G401.6 (cell line): ENCODE results near the gene IQCE.

Experiments
- FAIRE-seq: peaks from 2 replicates; lab custom pipeline; 2012; peaks lifted over from hg19 to GRCh38; lab: Jason Lieb, UNC

IQCE gene

DNA sequence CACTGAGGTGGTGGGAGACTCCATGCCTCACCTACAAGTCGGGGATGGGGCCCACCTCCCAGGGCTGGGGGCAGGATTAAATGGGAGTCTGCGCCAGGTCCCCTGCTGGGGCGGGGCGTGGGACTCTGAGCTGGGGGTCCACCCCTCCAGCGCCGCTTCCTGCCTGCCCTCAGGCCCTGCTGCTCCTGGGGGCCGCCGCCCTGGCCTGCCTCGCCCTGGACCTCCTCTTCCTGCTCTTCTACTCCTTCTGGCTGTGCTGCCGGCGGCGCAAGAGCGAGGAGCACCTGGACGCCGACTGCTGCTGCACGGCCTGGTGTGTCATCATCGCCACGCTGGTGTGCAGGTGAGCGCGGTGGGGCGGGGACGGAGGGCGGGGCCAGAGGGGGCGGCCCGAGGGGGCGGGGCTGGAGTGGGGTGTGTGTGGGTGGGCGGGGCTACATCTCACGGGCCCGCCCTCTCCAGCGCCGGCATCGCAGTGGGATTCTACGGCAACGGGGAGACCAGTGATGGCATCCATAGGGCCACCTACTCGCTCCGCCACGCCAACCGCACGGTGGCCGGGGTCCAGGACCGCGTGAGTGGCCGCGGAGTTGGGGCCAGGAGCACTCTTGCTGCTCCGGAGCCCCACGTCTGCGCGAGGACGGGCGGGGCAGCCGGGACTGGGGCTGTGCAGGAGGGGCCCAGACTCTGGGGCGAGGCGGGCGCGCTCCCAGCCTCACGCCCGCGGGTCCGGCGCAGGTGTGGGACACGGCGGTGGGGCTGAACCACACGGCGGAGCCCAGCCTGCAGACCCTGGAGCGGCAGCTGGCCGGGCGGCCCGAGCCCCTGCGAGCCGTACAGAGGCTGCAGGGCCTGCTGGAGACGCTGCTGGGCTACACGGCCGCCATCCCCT lies 88.1 kb downstream of the IQCE start:
- FAIRE-seq, result no peak

DNA sequence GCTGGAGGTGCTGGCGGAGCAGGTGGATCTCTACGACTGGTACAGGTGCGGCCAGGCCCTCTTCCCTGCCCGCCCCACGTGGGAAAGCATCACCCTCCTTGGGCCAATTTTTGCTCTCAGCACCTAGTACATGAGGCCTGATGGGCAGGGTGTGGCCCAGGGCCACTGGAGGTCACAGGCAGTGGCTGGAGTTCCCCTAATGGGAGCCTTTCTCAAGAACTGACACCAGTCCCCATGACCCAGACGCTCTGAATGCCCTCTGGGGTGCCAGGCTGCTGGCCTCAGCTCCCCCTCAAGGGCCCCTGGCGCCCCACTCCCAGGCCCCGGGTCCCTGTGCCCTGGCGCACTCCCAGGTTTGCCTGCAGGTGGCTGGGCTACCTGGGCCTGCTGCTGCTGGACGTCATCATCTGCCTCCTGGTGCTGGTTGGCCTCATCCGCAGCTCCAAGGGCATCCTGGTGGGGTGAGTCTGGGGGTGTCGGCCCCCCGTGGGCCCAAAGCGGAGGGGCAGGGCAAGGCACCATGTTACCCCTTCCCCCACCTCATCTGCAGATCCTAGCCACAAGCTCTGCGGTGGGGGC lies 88.9 kb downstream of the IQCE start:
- FAIRE-seq, result no peak

DNA sequence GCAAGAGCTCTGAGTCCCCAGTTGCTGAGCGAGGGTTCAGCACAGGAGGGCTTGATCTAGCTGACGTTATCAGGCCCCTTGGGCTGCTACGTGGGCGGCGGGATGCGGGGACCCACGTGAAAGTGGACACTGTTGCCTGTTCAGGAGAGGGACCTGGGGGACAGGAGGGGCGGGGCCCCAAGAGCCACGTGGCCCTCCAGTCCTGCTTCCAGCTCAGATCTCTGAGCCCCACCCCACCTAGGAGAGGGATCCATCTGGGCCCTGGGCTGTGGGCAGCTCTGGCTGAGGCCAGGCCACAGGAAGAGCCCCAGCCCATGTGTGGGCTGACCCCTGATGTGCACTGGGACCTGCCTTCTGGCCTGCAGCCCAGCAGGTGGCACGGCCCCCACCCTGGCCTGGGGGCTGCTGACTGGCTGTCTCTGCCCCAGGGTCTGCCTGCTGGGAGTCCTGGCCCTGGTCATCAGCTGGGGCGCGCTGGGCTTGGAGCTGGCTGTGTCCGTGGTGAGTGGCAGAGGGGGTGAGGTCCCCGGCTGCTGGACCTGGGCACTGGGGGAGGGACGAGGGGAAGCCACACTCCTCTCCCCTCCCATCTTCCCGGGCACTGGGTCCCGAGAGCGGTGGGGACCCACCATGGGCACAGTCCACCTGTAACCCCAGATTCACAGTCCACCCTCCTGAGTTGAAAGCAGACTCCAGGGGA lies 90.5 kb downstream of the IQCE start:
- no peak for FAIRE-seq

DNA sequence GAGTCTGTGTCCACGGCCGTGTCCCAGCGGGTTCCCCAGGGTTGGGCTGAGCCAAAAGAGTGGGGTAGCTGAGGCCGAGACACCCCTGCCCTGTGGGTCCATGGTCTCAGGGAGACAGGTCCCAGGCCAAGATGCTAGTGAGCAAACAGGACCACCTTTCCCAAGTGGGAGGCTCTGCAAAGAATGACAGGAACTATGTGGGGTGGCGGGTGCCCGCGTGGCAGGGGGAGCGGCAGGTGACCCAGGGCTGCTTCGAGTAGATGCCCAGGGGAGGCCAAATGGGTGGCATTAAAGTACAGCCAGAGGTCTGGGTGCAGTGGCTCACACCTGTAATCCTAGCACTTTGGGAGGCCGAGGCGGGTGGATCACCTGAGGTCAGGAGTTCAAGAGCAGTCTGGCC lies 91.2 kb downstream of the IQCE start:
- FAIRE-seq, result no peak

DNA sequence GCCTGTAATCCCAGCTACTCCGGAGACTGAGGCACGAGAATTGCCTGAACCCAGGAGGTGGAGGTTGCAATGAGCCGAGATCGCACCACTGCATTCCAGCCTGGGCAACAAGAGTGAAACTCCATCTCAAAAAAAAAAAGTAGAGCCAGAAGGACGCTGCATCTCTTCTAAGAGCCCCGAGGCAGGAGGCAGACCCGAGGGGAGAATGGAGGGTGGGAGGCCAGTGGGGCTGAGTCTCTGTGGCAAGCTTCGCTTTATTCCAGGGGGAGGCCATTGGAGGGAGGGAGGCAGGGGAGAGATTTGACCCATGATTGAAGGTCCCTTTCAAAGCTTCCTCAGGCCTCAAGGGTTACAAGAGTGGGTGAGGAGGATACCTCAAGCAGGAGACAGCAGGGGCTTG lies 91.7 kb downstream of the IQCE start:
- no peak for FAIRE-seq

DNA sequence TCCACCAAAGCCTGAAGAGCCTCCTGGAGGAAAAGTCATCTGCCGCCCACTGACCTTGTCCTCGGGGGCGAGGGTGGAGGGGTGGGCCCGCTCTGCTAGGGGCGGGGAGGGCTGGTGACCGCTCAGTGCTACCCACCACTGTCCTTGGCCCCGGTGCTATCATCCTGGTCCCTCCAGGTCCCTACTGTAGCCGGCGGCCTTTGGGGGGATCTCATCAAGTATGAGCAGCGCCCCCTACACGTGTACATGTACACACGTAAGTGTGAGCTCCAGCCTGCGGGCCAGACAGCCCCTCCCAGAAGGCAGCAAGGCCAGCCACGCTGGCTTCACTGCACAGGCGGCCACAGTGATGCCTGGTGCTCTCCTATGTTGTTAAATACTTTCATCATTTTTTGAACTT lies 92.6 kb downstream of the IQCE start:
- FAIRE-seq, result peak; percentile 81

DNA sequence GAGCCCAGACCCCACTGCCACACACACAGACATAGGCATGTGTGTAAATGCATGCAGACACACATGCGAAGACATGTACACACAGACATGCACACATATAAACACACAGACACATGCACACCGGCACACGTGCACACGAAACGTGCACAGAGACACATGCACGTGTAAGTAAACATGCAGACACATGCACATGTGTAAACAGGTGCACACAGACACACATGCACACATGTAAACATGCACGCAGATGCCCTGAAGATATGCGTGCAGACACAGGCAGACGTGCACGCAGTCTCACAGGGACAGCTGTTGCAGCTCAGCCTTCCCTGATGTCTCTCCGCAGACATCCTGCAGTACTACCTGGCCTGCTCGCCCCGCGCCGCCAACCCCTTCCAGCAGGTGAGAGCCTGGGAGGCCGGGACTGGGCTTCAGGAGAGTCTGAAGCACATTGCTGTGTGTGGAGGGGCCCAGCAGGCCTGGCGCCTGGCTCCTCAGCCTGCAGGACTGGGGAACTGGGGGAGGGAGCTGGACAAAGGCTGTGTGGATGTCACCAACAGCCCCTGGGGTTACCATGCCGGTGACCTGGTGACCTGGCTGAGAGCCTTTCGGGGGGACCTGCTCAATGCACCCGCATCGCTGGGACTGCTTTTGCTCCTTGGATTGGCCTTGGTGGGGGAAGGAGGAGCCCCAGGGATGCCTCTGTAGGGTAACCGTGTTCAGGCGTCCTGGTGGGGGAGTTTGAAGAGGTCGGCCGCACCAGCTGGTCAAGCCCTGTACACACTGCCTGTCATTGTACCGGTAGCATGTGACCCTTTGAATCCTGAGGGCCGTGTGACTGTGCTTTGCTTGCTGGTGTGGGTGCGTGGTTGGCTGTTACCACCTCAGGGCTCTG lies 93.3 kb downstream of the IQCE start:
- no peak for FAIRE-seq

DNA sequence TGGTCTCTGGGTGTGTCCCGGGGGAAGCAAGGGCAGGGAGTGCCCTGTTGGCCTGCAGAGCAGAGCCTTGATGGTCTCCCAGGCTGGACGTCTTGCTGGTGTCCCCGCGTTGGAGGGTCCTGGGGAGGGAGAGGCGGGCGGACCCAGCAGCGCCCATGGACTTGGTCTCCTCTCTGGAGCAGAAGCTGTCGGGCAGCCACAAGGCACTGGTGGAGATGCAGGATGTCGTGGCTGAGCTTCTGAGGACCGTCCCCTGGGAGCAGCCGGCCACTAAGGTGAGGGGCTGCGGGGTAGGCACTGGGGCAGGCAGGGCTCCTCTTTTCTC lies 93.9 kb downstream of the IQCE start:
- no peak for FAIRE-seq

DNA sequence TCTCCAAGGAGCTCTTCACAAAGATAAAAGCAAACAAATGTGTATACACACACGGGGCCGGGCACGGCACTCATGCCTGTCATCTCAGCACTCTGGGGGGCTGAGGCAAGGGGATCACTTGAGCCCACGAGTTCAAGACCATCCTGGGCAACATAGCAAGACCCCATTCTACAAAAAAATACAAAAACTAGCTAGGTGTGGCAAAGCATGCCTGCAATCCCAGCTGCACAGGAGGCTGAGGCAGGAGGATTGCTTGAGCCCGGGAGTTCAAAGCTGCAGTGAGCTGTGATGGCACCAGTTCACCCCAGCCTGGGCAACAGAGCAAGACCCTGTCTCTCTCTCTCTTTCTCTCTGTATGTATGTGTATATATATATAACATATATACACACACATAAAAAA lies 95.3 kb downstream of the IQCE start:
- FAIRE-seq, result no peak

DNA sequence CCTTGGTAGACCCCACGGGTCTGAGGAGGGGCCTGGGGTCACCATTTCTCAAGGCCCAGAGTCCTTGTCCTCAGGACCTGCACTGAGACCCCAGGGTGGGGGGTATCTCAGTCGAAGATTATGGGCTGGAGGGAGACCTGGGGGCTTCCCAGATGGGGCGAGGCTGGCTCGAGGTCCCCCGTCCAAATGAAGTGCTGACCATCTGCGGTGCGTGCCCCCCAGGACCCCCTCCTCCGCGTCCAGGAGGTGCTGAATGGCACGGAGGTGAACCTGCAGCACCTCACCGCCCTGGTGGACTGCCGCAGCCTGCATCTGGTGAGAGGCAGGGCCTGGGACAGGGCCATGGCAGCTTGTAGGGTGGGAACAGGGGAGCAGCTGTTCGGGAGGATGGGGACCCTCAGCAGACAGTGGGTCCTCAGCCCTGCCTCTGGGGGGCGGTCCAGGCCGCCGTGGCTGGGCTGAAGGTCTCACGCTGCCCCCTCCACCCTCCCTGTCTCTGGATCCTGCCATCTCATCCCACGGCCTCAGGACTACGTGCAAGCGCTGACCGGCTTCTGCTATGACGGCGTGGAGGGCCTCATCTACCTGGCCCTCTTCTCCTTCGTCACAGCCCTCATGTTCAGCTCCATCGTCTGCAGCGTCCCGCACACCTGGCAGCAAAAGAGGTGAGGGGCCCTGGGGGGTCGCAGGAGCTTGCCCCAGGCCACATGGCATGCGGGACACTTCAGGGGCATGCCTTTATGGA lies 97.3 kb downstream of the IQCE start:
- no peak for FAIRE-seq

DNA sequence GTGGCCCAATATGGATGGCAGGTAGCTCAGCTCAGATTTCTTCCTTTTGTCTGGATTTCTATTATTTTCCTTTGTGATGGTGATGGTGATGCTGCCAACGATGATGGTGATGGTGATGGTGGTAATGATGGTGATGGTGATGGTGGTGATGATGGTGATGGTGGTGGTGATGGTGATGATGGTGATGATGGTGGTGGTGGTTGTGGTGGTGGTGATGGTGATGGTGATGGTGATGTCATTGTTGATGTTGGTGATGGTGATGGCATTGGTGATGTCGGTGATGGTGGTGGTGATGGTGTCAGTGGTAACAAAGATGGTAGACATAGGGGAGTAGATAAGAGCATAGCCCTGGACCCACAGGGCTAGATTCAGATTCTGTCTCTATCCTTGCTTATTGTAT lies 98.4 kb downstream of the IQCE start:
- no peak for FAIRE-seq

DNA sequence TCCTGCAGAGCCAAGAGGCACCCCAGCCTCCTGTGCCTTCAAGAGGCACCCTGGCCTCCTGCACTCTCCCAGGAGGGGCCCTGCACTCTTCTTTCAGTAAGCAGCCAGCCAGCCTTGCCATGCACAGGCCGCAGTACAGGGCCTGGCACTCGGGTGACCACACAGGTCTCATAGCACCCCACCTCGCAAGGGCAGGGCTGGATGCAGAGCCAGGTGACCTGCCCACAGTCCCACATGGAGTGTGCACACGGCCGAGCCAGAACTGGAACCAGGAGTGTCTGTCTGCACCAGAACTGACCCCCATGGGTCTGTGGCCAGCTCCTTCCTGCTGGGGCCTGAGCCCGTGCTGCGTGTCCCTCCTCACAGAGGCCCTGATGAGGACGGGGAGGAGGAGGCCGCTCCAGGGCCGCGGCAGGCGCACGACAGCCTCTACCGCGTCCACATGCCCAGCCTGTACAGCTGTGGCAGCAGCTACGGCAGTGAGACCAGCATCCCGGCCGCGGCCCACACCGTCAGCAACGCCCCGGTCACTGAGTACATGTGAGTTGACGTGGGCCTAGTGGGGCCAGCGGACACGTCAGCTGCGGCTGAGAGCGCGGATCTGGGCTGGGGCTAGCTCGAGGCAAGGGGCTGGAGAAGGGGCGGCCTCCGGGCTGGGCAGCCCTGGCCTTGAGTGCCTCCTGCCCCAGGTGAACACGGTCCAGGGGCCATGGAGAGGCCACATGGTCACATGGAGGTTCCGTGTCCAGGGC lies 99.3 kb downstream of the IQCE start:
- no peak for FAIRE-seq

DNA sequence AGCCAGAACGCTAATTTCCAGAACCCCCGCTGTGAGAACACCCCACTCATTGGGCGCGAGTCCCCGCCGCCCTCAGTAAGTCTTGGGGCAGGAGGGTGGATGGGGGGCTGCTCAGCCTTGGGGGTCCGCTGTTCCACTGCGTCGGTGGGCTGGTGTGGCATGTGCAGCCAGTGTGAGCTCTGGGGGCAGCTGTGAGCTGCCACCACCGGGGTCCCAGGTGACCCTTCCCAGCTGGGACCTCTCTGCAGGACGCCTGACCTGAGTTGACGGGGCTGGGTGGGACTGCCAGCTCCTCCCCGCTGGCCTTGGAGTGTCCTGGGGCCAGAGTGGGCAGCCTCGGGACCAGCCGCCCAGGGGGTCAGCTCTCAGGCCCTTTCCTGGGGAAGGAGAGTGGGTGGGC lies 100.2 kb downstream of the IQCE start:
- FAIRE-seq, result no peak

DNA sequence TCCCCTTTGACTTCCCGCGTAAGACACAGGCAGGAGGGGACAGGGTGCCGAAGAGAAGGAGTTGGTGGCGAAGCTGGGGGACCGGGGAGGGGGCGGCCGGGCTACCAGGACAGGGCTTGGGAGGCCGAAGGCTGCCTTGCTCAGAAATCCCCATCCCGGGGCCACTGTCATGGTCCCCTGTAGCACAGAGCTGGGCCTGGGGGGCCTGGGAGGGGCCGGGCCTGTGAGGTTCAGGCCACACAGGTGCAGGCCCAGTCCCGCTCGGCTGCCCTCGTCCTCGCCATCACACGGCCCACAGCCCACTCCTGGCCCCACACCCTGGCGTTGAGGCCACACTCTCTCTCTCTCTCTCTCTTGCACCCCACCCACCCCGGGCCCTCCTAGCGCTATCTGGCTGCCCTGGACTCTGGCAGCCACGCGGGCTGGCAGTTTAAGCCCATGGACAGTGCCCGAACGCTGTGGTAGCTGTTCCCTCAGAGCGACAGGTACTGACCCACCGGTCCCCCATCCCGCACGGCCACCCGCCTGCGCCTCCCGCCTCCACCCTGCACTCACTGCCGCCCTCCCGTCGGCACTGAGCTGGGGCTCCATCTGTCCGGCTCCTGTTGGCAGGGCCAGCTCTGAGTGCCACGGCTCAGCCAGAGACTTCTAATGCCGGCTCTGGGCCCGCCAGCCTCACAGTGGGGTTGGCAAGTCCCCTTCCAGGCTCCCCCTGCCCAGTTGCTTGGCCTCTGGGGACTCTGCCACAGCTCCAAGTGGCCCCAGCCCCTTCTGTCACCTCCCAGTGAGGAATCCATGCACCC lies 101.0 kb downstream of the IQCE start:
- FAIRE-seq, result no peak

DNA sequence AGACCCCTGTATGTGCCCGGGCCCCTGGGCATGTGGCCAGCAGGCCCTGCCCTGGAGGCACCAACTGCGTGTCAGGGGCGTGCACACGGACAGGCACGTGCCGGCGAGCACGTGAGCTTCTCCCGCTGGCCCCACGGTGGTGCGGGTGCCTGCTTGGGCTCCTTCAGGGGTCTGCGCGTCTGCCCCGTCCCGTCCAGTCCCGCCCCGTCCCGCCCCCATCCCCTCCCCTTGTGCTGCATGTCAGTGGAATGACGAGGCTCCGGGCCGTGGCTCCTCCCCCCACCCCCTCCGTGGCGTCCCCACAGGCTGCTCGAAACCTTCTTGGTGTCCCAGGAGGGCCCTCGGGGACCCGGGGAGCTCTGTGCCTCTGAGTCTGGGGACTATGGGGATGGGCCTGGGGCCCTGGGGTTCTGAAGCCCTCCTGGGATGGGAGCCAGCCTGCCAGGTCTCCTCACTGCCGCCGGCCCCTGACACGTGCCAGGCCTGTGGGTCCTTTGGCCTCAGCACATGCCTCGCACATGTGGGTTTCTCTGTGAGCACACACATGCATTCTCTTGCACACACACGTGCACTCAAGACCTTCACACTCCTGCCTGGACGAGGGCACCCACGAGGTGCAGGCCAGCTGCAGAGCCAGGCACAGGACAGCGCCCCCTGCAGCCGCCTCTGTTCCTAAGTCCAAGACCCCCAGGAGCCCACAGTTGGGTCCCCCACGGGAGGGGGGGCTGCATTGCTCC lies 101.7 kb downstream of the IQCE start:
- no peak for FAIRE-seq

DNA sequence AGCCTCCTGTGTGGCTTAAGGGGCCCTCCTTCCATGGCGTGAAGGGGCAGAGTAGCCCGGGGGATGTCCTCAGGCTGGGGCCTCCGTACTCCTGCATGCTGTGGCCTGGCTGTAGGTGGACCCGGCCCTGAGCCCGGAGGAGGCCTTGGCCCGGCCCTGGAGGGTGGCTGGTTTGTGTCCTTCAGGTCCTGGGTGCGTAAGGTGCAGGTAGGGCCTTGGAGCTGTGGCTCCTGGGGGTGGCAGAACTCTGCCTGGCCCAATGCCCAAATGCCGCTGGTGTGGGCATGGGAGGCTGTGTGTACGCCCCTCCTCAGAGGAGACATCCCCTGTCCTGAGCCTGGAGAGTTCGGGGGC lies 102.3 kb downstream of the IQCE start:
- FAIRE-seq, result no peak

DNA sequence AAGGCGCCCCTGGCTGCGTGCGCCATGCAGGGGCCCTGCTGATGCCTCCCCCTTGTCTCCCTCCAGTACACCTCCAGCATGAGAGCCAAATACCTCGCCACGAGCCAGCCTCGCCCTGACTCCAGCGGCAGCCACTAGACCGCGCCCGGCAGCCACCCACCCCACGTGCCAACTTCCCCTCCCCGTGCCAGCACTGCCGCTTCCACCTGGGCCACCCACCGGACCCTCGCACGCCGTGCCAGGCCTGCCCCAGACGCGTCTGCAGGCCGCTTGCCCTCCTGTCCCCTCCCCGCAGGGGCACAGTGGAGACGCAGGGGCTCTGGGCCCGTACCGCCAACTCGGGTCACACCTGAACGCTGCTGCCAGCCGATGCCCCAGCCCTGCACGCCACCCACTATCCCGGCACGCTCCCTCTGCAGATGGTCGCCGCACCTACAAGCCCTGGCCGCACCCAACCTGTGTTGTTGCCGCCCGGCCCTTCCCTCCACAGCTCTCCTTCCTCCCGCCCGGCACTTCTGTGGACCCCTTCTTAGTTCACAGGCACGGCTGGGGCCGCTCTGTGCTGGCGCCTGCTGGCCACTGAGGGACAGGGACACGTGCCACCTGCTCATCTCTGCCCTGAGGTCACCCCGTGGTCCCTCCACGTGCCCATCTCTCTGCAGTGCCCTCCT lies 103.0 kb downstream of the IQCE start:
- no peak for FAIRE-seq

DNA sequence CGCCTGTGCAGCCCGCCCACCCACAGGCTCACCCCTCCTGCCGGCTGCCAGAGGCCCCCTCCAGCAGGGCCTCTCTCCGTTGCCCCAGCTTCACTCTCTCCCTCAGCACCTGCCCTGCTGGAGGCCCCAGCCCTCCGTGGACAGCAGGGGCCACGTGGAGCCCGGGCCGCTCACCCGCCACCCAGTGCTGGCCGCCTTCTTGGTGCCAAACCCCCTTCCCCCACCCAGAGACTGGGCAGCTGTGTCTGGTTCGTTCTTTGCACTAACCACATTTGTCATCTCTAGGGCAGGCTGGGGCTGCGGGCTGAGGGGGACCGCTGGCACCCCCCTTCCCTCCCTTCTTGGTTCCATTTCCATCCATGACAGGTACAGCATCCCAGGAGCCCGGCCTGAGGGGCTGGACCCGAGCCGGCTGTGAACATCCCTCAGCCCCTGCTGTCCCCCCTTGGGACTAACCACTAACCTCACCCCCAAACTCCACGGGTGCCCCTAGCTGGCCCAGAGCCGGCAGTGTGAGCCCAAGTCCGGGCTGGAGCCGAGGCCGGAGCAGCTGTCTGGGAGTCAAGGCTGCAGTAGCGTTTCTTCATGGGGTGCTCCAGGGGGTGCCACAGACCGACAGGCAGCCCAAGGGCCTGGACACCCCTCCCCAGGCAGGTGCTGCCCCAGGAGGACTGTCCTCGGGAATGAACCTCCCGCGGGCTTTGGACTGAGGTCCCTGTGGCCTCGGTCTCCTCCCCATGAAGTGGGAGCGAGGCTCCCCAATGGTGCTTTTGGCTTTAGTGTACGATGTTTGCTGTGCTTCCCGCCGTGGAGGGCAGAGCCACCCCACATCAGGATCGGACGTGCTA lies 103.7 kb downstream of the IQCE start:
- FAIRE-seq, result no peak
